Measurements from ENCODE around the gene TUBB8B.
"Not testable (repeated sequence)": the region's sequence is repeated elsewhere in the genome, so short reads cannot be mapped to it uniquely, and the experiment has no call there.

DNA sequence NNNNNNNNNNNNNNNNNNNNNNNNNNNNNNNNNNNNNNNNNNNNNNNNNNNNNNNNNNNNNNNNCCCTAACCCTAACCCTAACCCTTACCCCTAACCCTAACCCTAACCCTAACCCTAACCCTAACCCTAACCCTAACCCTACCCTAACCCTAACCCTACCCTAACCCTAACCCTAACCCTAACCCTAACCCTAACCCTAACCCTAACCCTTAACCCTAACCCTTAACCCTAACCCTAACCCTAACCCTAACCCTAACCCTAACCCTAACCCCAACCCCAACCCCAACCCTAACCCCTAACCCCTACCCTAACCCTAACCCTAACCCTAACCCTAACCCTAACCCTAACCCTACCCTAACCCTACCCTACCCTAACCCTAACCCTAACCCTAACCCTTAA lies 39.5 kb downstream of the TUBB8B start:
- TF ChIP-seq, protein P1, sequence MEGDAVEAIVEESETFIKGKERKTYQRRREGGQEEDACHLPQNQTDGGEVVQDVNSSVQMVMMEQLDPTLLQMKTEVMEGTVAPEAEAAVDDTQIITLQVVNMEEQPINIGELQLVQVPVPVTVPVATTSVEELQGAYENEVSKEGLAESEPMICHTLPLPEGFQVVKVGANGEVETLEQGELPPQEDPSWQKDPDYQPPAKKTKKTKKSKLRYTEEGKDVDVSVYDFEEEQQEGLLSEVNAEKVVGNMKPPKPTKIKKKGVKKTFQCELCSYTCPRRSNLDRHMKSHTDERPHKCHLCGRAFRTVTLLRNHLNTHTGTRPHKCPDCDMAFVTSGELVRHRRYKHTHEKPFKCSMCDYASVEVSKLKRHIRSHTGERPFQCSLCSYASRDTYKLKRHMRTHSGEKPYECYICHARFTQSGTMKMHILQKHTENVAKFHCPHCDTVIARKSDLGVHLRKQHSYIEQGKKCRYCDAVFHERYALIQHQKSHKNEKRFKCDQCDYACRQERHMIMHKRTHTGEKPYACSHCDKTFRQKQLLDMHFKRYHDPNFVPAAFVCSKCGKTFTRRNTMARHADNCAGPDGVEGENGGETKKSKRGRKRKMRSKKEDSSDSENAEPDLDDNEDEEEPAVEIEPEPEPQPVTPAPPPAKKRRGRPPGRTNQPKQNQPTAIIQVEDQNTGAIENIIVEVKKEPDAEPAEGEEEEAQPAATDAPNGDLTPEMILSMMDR (IDR thresholded peaks at IDR 0.05), result not testable (repeated sequence)
- TF ChIP-seq EZH2, EZH2phosphoT487 (IDR thresholded peaks at IDR 0.05): not testable (repeated sequence)

Data from neural progenitor cell (in vitro differentiated cells).